Keratinocyte (primary cell): ENCODE data around the gene AHCTF1.

ENCODE experiments used
- CTCF ChIP-seq, 3 experiments: IDR thresholded peaks in 1 of 3; conservative IDR thresholded peaks in 1 of 3; optimal IDR thresholded peaks in 1 of 3; 2 replicates in 2 of 3; 3 replicates in 1 of 3; pipeline versions ENCODE3 to v1.5.1; 2011; ENCODE audit warnings: low read length in 3 of 3, mild to moderate bottlenecking in 3 of 3, moderate library complexity in 2 of 3, control low read depth in 1 of 3, inconsistent platforms in 1 of 3; ENCODE audit not compliant: insufficient read depth in 2 of 3; ENCODE audit errors: extremely low read depth in 1 of 3
- EZH2 ChIP-seq: IDR thresholded peaks from one replicate; pipeline ENCODE4 v1.6.1; 2012; ENCODE audit warnings: inconsistent platforms, mild to moderate bottlenecking, low read length, moderate library complexity

GRCh38 chr1:246923482-246923881 lies 8.3 kb downstream of the AHCTF1 start:
- no peak for TF ChIP-seq CTCF (optimal IDR thresholded peaks at IDR 0.05 in 1 of 3, IDR thresholded peaks at IDR 0.05 in 1 of 3, conservative IDR thresholded peaks at IDR 0.05 in 1 of 3; ENCODE audit: extremely low read depth in 1 of 3, insufficient read depth in 2 of 3, low read length in 3 of 3)
- no peak for TF ChIP-seq EZH2
